Measurements from ENCODE around the gene ZNF564. TPM values are rescaled to one million over a fixed set of nuclear protein-coding genes. Genes with fewer than 3 reads are reported as not detected.

The ZNF564 gene
- total and polyA plus RNA-seq, 2 of the 8 experiments (the other 6 are each of a cell fraction or from before 2014, with no cell fraction given), result 0.89 to 10.4 TPM

- no peak for TF ChIP-seq MAX (IDR thresholded peaks at IDR 0.05)
- no peak for TF ChIP-seq ATF2 (IDR thresholded peaks at IDR 0.05; ENCODE audit: low read length)
Measured at GRCh38 chr19:12482509-12482886, 68.8 kb downstream of the ZNF564 start (continued).
